ENCODE measurements around the gene RBP2. TPM values are rescaled to one million over a fixed set of nuclear protein-coding genes. Genes with fewer than 3 reads are reported as not detected.

Gene RBP2
- total and polyA plus RNA-seq, 4 donors = 0.79 TPM; not detected in 3

DNA sequence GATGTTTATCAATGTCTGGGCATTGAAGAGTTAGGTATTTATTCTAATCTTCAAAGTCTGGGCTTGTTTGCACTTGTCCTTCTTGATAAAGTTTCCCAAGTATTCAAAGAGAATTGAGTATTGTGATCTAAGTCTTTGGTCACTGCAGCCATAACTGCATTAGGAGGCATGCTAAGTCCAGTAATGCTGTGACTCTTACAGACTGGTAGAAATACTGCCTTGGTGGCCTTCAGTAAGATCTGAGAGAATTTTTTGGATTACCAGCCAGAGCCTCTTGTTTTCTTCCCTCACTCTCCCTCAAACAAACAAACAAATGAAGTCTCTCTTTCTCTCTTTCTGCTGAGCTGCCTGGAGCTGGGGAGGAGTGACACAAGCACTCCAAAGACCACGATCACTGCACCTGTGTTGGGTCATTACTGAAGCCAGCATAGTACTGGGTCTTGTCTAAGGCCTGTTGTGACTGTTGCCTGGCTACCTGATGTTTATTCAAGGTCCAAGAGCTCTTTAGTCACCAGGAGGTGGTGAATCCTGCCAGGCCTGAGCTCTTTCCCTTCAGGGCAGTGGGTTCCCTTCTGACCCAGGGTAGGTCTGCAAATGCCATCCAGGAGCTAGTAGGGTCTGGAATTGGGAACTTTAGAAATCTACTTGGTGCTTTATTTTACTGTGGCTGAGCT is 14.8 kb upstream of the RBP2 start:
- Histone ChIP-seq H3K9ac (ENCODE audit: low read depth in 1 of 2, low read length in 2 of 2) (no peak overlapping the region), H3K27me3 (ENCODE audit: control insufficient read depth in 4 of 4, insufficient read depth in 4 of 4, low read length in 3 of 4) (no peaks in the 10 kb centered on the region), H3K4me3 (ENCODE audit: low read depth in 1 of 3, low read length in 3 of 3) (no peak overlapping the region), H3K9me3 (ENCODE audit: control insufficient read depth in 4 of 4, low read length in 3 of 4) (peaks cover 0 to 2% (median 0%) of the 10 kb centered on the region in 4 donors), H3K36me3 (ENCODE audit: control insufficient read depth in 4 of 4, insufficient read depth in 3 of 4, low read depth in 1 of 4, low read length in 3 of 4) (peaks cover 0 to 4% (median 1%) of the 10 kb centered on the region in 4 donors), H3K4me1 (ENCODE audit: control insufficient read depth in 4 of 4, insufficient read depth in 4 of 4, low read length in 3 of 4) (no peaks in the 10 kb centered on the region), H3K27ac (ENCODE audit: low read depth in 1 of 2, low read length in 2 of 2) (no peak overlapping the region)
- TF ChIP-seq, protein P1, sequence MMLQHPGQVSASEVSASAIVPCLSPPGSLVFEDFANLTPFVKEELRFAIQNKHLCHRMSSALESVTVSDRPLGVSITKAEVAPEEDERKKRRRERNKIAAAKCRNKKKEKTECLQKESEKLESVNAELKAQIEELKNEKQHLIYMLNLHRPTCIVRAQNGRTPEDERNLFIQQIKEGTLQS (IDR thresholded peaks at IDR 0.05) = no peak
- TF ChIP-seq EGR1 (IDR thresholded peaks at IDR 0.05; ENCODE audit: low read depth in 2 of 2) (no peak), YY1 (IDR thresholded peaks at IDR 0.05) (no peak), NR2F2 (IDR thresholded peaks at IDR 0.05) (no peak)
- TF ChIP-seq, protein P2, sequence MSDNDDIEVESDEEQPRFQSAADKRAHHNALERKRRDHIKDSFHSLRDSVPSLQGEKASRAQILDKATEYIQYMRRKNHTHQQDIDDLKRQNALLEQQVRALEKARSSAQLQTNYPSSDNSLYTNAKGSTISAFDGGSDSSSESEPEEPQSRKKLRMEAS (IDR thresholded peaks at IDR 0.05) = no peak
- WGBS = 82% methylated on average over 1 of the region's 1 CpG
- no peak for DNase-seq (ENCODE audit: low spot score)

DNA sequence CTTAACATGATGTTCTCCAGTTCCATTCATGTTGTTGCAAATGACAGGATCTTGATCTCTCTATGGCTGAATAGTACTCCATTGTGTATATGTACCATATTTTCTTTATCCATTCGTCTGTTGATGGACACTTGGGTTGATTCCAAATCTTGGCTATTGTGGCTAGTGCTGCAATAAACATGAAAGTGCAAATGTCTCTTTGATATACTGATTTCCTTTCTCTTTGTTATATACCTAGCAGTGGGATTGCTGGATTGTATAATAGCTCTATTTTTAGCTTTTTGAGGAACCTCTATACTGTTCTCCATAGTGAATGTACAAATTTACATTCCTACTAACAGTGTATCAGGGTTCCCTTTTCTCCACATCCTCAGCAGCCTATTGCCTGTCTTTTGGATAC is 5.9 kb upstream of the RBP2 start:
- Histone ChIP-seq H3K9ac (ENCODE audit: low read depth in 1 of 2, low read length in 2 of 2) (no peak overlapping the region), H3K36me3 (ENCODE audit: control insufficient read depth in 4 of 4, insufficient read depth in 3 of 4, low read depth in 1 of 4, low read length in 3 of 4) (no peaks in the 10 kb centered on the region), H3K9me3 (ENCODE audit: control insufficient read depth in 4 of 4, low read length in 3 of 4) (no peaks in the 10 kb centered on the region), H3K27ac (ENCODE audit: low read depth in 1 of 2, low read length in 2 of 2) (no peak overlapping the region), H3K4me3 (ENCODE audit: low read depth in 1 of 3, low read length in 3 of 3) (no peak overlapping the region), H3K27me3 (ENCODE audit: control insufficient read depth in 4 of 4, insufficient read depth in 4 of 4, low read length in 3 of 4) (no peaks in the 10 kb centered on the region), H3K4me1 (ENCODE audit: control insufficient read depth in 4 of 4, insufficient read depth in 4 of 4, low read length in 3 of 4) (no peaks in the 10 kb centered on the region)
- TF ChIP-seq HNF4G (IDR thresholded peaks at IDR 0.05) = no peak
- TF ChIP-seq GABPA (IDR thresholded peaks at IDR 0.05 in 1 of 2, conservative IDR thresholded peaks at IDR 0.05 in 1 of 2) = no peak
- TF ChIP-seq, protein P3, sequence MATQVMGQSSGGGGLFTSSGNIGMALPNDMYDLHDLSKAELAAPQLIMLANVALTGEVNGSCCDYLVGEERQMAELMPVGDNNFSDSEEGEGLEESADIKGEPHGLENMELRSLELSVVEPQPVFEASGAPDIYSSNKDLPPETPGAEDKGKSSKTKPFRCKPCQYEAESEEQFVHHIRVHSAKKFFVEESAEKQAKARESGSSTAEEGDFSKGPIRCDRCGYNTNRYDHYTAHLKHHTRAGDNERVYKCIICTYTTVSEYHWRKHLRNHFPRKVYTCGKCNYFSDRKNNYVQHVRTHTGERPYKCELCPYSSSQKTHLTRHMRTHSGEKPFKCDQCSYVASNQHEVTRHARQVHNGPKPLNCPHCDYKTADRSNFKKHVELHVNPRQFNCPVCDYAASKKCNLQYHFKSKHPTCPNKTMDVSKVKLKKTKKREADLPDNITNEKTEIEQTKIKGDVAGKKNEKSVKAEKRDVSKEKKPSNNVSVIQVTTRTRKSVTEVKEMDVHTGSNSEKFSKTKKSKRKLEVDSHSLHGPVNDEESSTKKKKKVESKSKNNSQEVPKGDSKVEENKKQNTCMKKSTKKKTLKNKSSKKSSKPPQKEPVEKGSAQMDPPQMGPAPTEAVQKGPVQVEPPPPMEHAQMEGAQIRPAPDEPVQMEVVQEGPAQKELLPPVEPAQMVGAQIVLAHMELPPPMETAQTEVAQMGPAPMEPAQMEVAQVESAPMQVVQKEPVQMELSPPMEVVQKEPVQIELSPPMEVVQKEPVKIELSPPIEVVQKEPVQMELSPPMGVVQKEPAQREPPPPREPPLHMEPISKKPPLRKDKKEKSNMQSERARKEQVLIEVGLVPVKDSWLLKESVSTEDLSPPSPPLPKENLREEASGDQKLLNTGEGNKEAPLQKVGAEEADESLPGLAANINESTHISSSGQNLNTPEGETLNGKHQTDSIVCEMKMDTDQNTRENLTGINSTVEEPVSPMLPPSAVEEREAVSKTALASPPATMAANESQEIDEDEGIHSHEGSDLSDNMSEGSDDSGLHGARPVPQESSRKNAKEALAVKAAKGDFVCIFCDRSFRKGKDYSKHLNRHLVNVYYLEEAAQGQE (IDR thresholded peaks at IDR 0.05) = no peak
- no peak for TF ChIP-seq FOXA1 (IDR thresholded peaks at IDR 0.05)
- TF ChIP-seq NR2F2 (IDR thresholded peaks at IDR 0.05) = no peak
- TF ChIP-seq, protein P4, sequence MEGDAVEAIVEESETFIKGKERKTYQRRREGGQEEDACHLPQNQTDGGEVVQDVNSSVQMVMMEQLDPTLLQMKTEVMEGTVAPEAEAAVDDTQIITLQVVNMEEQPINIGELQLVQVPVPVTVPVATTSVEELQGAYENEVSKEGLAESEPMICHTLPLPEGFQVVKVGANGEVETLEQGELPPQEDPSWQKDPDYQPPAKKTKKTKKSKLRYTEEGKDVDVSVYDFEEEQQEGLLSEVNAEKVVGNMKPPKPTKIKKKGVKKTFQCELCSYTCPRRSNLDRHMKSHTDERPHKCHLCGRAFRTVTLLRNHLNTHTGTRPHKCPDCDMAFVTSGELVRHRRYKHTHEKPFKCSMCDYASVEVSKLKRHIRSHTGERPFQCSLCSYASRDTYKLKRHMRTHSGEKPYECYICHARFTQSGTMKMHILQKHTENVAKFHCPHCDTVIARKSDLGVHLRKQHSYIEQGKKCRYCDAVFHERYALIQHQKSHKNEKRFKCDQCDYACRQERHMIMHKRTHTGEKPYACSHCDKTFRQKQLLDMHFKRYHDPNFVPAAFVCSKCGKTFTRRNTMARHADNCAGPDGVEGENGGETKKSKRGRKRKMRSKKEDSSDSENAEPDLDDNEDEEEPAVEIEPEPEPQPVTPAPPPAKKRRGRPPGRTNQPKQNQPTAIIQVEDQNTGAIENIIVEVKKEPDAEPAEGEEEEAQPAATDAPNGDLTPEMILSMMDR (IDR thresholded peaks at IDR 0.05; ENCODE audit: low read depth, low read length, missing input control) = no peak
- no peak for TF ChIP-seq SP1 (IDR thresholded peaks at IDR 0.05)
- TF ChIP-seq, protein P1 (IDR thresholded peaks at IDR 0.05) = no peak
- TF ChIP-seq HNF4A (conservative IDR thresholded peaks at IDR 0.05) = no peak
- TF ChIP-seq FOXA2 (IDR thresholded peaks at IDR 0.05) = no peak
- TF ChIP-seq, protein P5, sequence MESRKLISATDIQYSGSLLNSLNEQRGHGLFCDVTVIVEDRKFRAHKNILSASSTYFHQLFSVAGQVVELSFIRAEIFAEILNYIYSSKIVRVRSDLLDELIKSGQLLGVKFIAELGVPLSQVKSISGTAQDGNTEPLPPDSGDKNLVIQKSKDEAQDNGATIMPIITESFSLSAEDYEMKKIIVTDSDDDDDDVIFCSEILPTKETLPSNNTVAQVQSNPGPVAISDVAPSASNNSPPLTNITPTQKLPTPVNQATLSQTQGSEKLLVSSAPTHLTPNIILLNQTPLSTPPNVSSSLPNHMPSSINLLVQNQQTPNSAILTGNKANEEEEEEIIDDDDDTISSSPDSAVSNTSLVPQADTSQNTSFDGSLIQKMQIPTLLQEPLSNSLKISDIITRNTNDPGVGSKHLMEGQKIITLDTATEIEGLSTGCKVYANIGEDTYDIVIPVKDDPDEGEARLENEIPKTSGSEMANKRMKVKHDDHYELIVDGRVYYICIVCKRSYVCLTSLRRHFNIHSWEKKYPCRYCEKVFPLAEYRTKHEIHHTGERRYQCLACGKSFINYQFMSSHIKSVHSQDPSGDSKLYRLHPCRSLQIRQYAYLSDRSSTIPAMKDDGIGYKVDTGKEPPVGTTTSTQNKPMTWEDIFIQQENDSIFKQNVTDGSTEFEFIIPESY (IDR thresholded peaks at IDR 0.05) = no peak
- no peak for DNase-seq (ENCODE audit: low spot score)
- 77% methylated on average over 1 of the region's 1 CpG for WGBS
